Keratinocyte (primary cell): Measurements from ENCODE around the gene CD1E. TPM values are rescaled to one million over a fixed set of nuclear protein-coding genes. Genes with fewer than 3 reads are reported as not detected.

ENCODE experiments used
- DNase-seq: peaks from one replicate; pipeline ENCODE4 v3.0.0-alpha.2; 2011; ENCODE audit warnings: low read depth, missing footprints, low spot score
- FAIRE-seq: peaks from 2 replicates; lab custom pipeline; 2011; peaks lifted over from hg19 to GRCh38; lab: Jason Lieb, UNC
- H2AFZ ChIP-seq: 2 replicates; pipeline ENCODE4 v1.6.0; 2012; ENCODE audit warnings: low read length, control low read depth, inconsistent platforms; ENCODE audit not compliant: control insufficient read depth
- H3K27ac ChIP-seq: 2 replicates; pipeline ENCODE4 v1.5.1; 2011; ENCODE audit warnings: low read length; ENCODE audit not compliant: control insufficient read depth, insufficient read depth
- H3K27me3 ChIP-seq: 3 replicates; pipeline ENCODE4 v1.6.0; 2011; ENCODE audit warnings: low read length; ENCODE audit not compliant: control insufficient read depth, insufficient read depth; ENCODE audit errors: extremely low read depth
- H3K36me3 ChIP-seq, 2 experiments: 2 replicates in 1 of 2; 3 replicates in 1 of 2; pipeline ENCODE4 v1.5.1; 2011; ENCODE audit warnings: low read length in 2 of 2, mild to moderate bottlenecking in 1 of 2; ENCODE audit not compliant: control insufficient read depth in 2 of 2, insufficient read depth in 2 of 2; ENCODE audit errors: extremely low read depth in 1 of 2
- H3K4me1 ChIP-seq: 3 replicates; pipeline ENCODE4 v1.5.1; 2011; ENCODE audit warnings: low read length; ENCODE audit not compliant: control insufficient read depth, insufficient read depth; ENCODE audit errors: extremely low read depth
- H3K4me2 ChIP-seq: 3 replicates; pipeline ENCODE4 v1.6.0; 2011; ENCODE audit warnings: low read depth, low read length; ENCODE audit not compliant: control insufficient read depth, insufficient read depth; ENCODE audit errors: extremely low read depth
- H3K4me3 ChIP-seq, 3 experiments: fragments of 200-600 bp in 1 of 3; sonication (generic) in 1 of 3; 2 replicates in 2 of 3; 3 replicates in 1 of 3; pipeline ENCODE4 v1.5.1; 2011 to 2016; ENCODE audit warnings: low read length in 3 of 3, mild to moderate bottlenecking in 3 of 3, control low read depth in 2 of 3, inconsistent platforms in 1 of 3, low read depth in 1 of 3, mixed read lengths in 1 of 3, mixed run types in 1 of 3, moderate library complexity in 1 of 3; ENCODE audit not compliant: control insufficient read depth in 2 of 3, insufficient read depth in 2 of 3; ENCODE audit errors: extremely low read depth in 1 of 3
- H3K79me2 ChIP-seq: 2 replicates; pipeline ENCODE4 v1.6.0; 2012; ENCODE audit warnings: low read length; ENCODE audit not compliant: control insufficient read depth, insufficient read depth
- H3K9ac ChIP-seq: 3 replicates; pipeline ENCODE4 v1.6.0; 2011; ENCODE audit warnings: low read length; ENCODE audit not compliant: control insufficient read depth, insufficient read depth; ENCODE audit errors: extremely low read depth
- H3K9me1 ChIP-seq: 3 replicates; pipeline ENCODE4 v1.6.0; 2011; ENCODE audit warnings: low read length; ENCODE audit not compliant: control insufficient read depth, insufficient read depth; ENCODE audit errors: extremely low read depth
- H3K9me3 ChIP-seq: 2 replicates; pipeline ENCODE4 v1.5.1; 2012; ENCODE audit warnings: low read depth, low read length; ENCODE audit not compliant: control insufficient read depth
- H4K20me1 ChIP-seq: 3 replicates; pipeline ENCODE4 v1.6.0; 2011; ENCODE audit warnings: low read length; ENCODE audit not compliant: control insufficient read depth, insufficient read depth; ENCODE audit errors: extremely low read depth
- EZH2 ChIP-seq: IDR thresholded peaks from one replicate; pipeline ENCODE4 v1.6.1; 2012; ENCODE audit warnings: inconsistent platforms, mild to moderate bottlenecking, low read length, moderate library complexity
- dilution Hi-C: fragments of 300-500 bp; cut with MboI; formaldehyde crosslinking; loops from one replicate; pipeline ENCODE4 v1.7.0; 2020; ENCODE audit warnings: low sequenced_read_pairs; ENCODE audit not compliant: extremely low pct_ligation_motif_present
- polyA minus RNA-seq, 3 experiments: library from RNA; depleted of rRNA, polyadenylated mRNA; stranded (reverse); fragments of >200 nt; gene quantifications; 1 replicate in 1 of 3; 2 replicates in 1 of 3; 3 replicates in 1 of 3; pipeline ENCODE4 v1.2.3, GENCODE V29; 2011
- polyA plus RNA-seq, 5 experiments: library from polyadenylated mRNA; depleted of rRNA in 3 of 5; stranded (reverse) in 3 of 5; stranded (forward) in 1 of 5; unstranded in 1 of 5; fragments of >200 nt; gene quantifications; 1 replicate in 1 of 5; 2 replicates in 3 of 5; 3 replicates in 1 of 5; pipeline versions ENCODE4 v1.2.1 to v1.2.3, GENCODE V29; 2011 to 2012; ENCODE audit warnings: missing spikeins in 2 of 5, low read depth in 1 of 5, low replicate concordance in 1 of 5
- TF ChIP-seq, protein P1 (sequence below), 3 experiments: IDR thresholded peaks in 1 of 3; conservative IDR thresholded peaks in 1 of 3; optimal IDR thresholded peaks in 1 of 3; 2 replicates in 2 of 3; 3 replicates in 1 of 3; pipeline versions ENCODE3 to v1.5.1; 2011; ENCODE audit warnings: low read length in 3 of 3, mild to moderate bottlenecking in 3 of 3, moderate library complexity in 2 of 3, control low read depth in 1 of 3, inconsistent platforms in 1 of 3; ENCODE audit not compliant: insufficient read depth in 2 of 3; ENCODE audit errors: extremely low read depth in 1 of 3

The CD1E gene
- polyA plus RNA-seq (not detected in 3 replicates), polyA minus RNA-seq (not detected in 3 replicates)
- not detected for polyA plus RNA-seq (2011; ENCODE audit: low read depth)
- polyA plus RNA-seq (2011; cell fraction: cytosol; rRNA removed), result not detected in 2 replicates
- not detected in 2 replicates for polyA plus RNA-seq (2011; cell fraction: nucleus; rRNA removed)
- not detected in 2 replicates for polyA plus RNA-seq (2012; ENCODE audit: low replicate concordance)
- not detected for polyA minus RNA-seq (2011; cell fraction: cytosol; rRNA and poly(A)+ RNA removed)
- not detected in 2 replicates for polyA minus RNA-seq (2011; cell fraction: nucleus; rRNA and poly(A)+ RNA removed)

DNA sequence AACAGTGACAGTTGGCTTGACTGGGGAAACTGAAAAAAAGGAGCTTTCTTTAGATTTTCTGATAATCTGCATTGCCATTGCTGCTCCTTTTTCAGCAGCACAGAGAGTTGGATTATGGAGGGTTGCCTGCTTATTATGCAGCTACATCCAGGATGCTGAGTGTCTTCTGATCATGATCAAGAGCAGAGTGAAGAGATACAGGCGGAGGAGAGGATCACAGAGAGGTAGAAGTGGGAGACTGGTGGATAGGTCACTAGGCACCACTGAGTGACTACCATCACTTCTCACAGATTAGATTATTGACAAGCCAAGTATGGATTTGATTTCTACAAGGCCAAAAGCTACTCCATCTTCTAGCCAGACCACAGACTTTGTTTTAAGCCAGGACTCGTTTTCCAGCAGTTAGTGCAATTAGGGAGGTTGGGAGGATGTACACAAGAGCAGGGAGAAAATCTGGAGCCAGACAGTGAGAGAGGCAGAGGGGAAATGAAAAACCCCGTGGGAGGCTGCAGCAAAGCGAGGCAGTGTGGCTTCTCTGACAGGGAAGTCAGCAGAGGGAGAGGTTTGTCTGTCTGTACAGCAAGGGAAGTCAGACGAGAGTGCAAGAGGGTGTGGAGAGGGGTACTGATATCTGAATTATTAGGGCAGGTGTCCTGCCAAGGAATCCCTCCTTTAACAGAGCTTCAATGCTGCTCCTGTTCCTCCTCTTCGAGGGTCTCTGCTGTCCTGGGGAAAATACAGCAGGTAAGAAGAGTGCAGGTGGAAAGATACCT is at the start of gene CD1E:
Gene CD1E, plus strand, starts transcription at position 592 of the 773 bp plus-strand sequence. Its CDS starts 95 bp downstream, at position 687.
- H2AFZ ChIP-seq, result no peak within 1 kb of the TSS
- TF ChIP-seq, protein P1, sequence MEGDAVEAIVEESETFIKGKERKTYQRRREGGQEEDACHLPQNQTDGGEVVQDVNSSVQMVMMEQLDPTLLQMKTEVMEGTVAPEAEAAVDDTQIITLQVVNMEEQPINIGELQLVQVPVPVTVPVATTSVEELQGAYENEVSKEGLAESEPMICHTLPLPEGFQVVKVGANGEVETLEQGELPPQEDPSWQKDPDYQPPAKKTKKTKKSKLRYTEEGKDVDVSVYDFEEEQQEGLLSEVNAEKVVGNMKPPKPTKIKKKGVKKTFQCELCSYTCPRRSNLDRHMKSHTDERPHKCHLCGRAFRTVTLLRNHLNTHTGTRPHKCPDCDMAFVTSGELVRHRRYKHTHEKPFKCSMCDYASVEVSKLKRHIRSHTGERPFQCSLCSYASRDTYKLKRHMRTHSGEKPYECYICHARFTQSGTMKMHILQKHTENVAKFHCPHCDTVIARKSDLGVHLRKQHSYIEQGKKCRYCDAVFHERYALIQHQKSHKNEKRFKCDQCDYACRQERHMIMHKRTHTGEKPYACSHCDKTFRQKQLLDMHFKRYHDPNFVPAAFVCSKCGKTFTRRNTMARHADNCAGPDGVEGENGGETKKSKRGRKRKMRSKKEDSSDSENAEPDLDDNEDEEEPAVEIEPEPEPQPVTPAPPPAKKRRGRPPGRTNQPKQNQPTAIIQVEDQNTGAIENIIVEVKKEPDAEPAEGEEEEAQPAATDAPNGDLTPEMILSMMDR (optimal IDR thresholded peaks at IDR 0.05 in 1 of 3, IDR thresholded peaks at IDR 0.05 in 1 of 3, conservative IDR thresholded peaks at IDR 0.05 in 1 of 3; ENCODE audit: extremely low read depth in 1 of 3, insufficient read depth in 2 of 3, low read length in 3 of 3), result no peak
- TF ChIP-seq EZH2, result no peak
- no peaks in the 10 kb centered on the region for H3K9me1 ChIP-seq
- H3K79me2 ChIP-seq, result no peaks in the 10 kb centered on the region
- FAIRE-seq (no peak), DNase-seq (no peak)
- no peaks in the 10 kb centered on the region for H3K4me1 ChIP-seq
- no peak within 1 kb of the TSS for H3K4me3 ChIP-seq
- no peak within 1 kb of the TSS for H3K4me2 ChIP-seq
- dilution Hi-C loops, result no loop called here
- no peaks in the 10 kb centered on the region for H3K27me3 ChIP-seq
- H3K27ac ChIP-seq, result no peak within 1 kb of the TSS
- H3K9me3 ChIP-seq, result no peaks in the 10 kb centered on the region
- no peak within 1 kb of the TSS for H3K9ac ChIP-seq
- H3K36me3 ChIP-seq, result no peaks in the 10 kb centered on the region
- no peaks in the 10 kb centered on the region for H4K20me1 ChIP-seq

DNA sequence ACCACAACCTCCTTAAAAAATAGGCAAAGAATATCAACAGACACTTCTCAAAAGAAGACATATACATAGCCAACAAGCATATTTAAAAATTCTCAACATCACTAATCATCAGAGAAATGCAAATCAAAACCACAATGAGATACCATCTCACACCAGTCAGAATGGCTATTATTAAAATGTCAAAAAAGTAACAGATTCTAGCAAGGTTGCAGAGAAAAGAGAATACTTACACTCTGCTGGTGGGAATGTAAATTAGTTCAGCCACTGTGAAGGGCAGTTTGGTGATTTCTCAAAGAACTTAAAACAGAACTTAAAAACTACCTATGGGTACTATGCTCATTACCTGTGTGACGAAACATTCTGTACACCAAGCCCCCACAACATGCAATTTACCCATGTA is 43.1 kb upstream of the CD1E start:
- no peaks in the 10 kb centered on the region for H3K79me2 ChIP-seq
- H3K27ac ChIP-seq, result no peak overlapping the region
- no peaks in the 10 kb centered on the region for H3K9me3 ChIP-seq
- TF ChIP-seq EZH2, result no peak
- TF ChIP-seq, protein P1 (optimal IDR thresholded peaks at IDR 0.05 in 1 of 3, IDR thresholded peaks at IDR 0.05 in 1 of 3, conservative IDR thresholded peaks at IDR 0.05 in 1 of 3; ENCODE audit: extremely low read depth in 1 of 3, insufficient read depth in 2 of 3, low read length in 3 of 3), result no peak
- no peak overlapping the region for H3K4me2 ChIP-seq
- dilution Hi-C loops, result no loop called here
- no peaks in the 10 kb centered on the region for H3K27me3 ChIP-seq
- H3K36me3 ChIP-seq, result no peaks in the 10 kb centered on the region
- DNase-seq, result no peak
- no peak overlapping the region for H3K9ac ChIP-seq
- no peaks in the 10 kb centered on the region for H4K20me1 ChIP-seq
- H3K4me1 ChIP-seq, result no peaks in the 10 kb centered on the region
- no peak overlapping the region for H2AFZ ChIP-seq
- H3K9me1 ChIP-seq, result no peaks in the 10 kb centered on the region
- H3K4me3 ChIP-seq, result no peak overlapping the region
- FAIRE-seq, result no peak
